HepG2 (cell line): ENCODE results near the gene ADAMTS13. TPM values are rescaled to one million over a fixed set of nuclear protein-coding genes. Genes with fewer than 3 reads are reported as not detected.
A peak's percentile ranks its signal among the peaks of the same experiment; 100 is the strongest.

Experiments used
- AGO2 ChIP-seq: fragments of 200-400 bp; formaldehyde crosslinking; optimal IDR thresholded peaks from 2 replicates; pipeline ENCODE3; 2017; ENCODE audit warnings: mild to moderate bottlenecking, low read depth, low read length, moderate library complexity
- ARNT ChIP-seq: fragments of 450-650 bp; IDR thresholded peaks from 2 replicates; pipeline ENCODE4 v1.6.1; 2017
- FOXP1 ChIP-seq, 2 experiments: fragments of 450-650 bp in 1 of 2; IDR thresholded peaks; 2 replicates each; pipeline ENCODE4 v1.6.1; 2017 to 2018; ENCODE audit warnings: antibody characterized with exemption in 1 of 2
- GATAD1 ChIP-seq: IDR thresholded peaks from 2 replicates; pipeline ENCODE4 v1.6.1; 2016; ENCODE audit warnings: missing genetic modification reagents, missing compliant biosample characterization
- HNF4G ChIP-seq, 2 experiments: sonication (generic) in 1 of 2; formaldehyde crosslinking in 1 of 2; IDR thresholded peaks; 2 replicates each; pipeline versions ENCODE4 v1.4.0 to v1.6.1; 2011 to 2020; ENCODE audit warnings: borderline replicate concordance in 2 of 2, low read depth in 2 of 2, mild to moderate bottlenecking in 2 of 2, low read length in 1 of 2, missing genetic modification reagents in 1 of 2, moderate library complexity in 1 of 2
- NFE2L1 ChIP-seq: sonication (generic); formaldehyde crosslinking; IDR thresholded peaks from 2 replicates; pipeline ENCODE4 v1.4.0; 2020; ENCODE audit warnings: missing genetic modification reagents, mild to moderate bottlenecking, borderline replicate concordance
- NRL ChIP-seq: sonication (generic); formaldehyde crosslinking; IDR thresholded peaks from 2 replicates; pipeline ENCODE4 v1.5.0; 2020; ENCODE audit warnings: missing genetic modification reagents, mild to moderate bottlenecking, moderate library complexity, borderline replicate concordance
- PITX1 ChIP-seq: sonication (generic); formaldehyde crosslinking; IDR thresholded peaks from 2 replicates; pipeline ENCODE4 v1.5.1; 2020; ENCODE audit warnings: mild to moderate bottlenecking, missing genetic modification reagents
- RAD21 ChIP-seq: fragments of 450-650 bp; formaldehyde crosslinking; IDR thresholded peaks from 2 replicates; pipeline ENCODE4 v1.5.0; 2020; ENCODE audit warnings: mild to moderate bottlenecking
- RBAK ChIP-seq: sonication (generic); formaldehyde crosslinking; IDR thresholded peaks from 2 replicates; pipeline ENCODE4 v1.5.1; 2020; ENCODE audit warnings: mild to moderate bottlenecking, missing genetic modification reagents
- SMAD3 ChIP-seq: sonication (generic); formaldehyde crosslinking; IDR thresholded peaks from 2 replicates; pipeline ENCODE4 v1.4.0; 2020; ENCODE audit warnings: missing genetic modification reagents
- SMARCC2 ChIP-seq: fragments of 450-650 bp; IDR thresholded peaks from 2 replicates; pipeline ENCODE4 v1.6.1; 2017; ENCODE audit warnings: antibody characterized with exemption, mild to moderate bottlenecking
- STAT5B ChIP-seq: sonication (generic); formaldehyde crosslinking; IDR thresholded peaks from 2 replicates; pipeline ENCODE4 v1.4.0; 2020; ENCODE audit warnings: missing genetic modification reagents
- TFAP4 ChIP-seq: sonication (generic); IDR thresholded peaks from 2 replicates; pipeline ENCODE4 v1.6.1; 2016; ENCODE audit warnings: low read depth, borderline replicate concordance
- TRIM24 ChIP-seq: sonication (generic); formaldehyde crosslinking; IDR thresholded peaks from 2 replicates; pipeline ENCODE4 v1.8.0; 2022; ENCODE audit warnings: mild to moderate bottlenecking, missing genetic modification reagents
- WIZ ChIP-seq: sonication (generic); formaldehyde crosslinking; IDR thresholded peaks from 2 replicates; pipeline ENCODE4 v1.5.1; 2020; ENCODE audit warnings: mild to moderate bottlenecking, missing genetic modification reagents
- ZBTB3 ChIP-seq: sonication (generic); formaldehyde crosslinking; IDR thresholded peaks from 2 replicates; pipeline ENCODE4 v1.4.0; 2020; ENCODE audit warnings: low read depth, mild to moderate bottlenecking, moderate library complexity, missing genetic modification reagents, borderline replicate concordance
- ZBTB43 ChIP-seq: sonication (generic); formaldehyde crosslinking; conservative IDR thresholded peaks from 2 replicates; pipeline ENCODE4 v1.4.0; 2020; ENCODE audit warnings: missing genetic modification reagents
- ZKSCAN1 ChIP-seq: fragments of 150-350 bp; IDR thresholded peaks from 2 replicates; pipeline ENCODE4 v1.6.1; 2014; ENCODE audit warnings: low read length
- ZNF264 ChIP-seq: sonication (generic); formaldehyde crosslinking; IDR thresholded peaks from 2 replicates; pipeline ENCODE4 v1.4.0; 2020; ENCODE audit warnings: missing genetic modification reagents
- ZNF30 ChIP-seq: sonication (generic); formaldehyde crosslinking; IDR thresholded peaks from 2 replicates; pipeline ENCODE4 v1.5.0; 2020; ENCODE audit warnings: mild to moderate bottlenecking, missing genetic modification reagents
- ZNF326 ChIP-seq: sonication (generic); formaldehyde crosslinking; IDR thresholded peaks from 2 replicates; pipeline ENCODE4 v1.4.0; 2020; ENCODE audit warnings: missing genetic modification reagents, borderline replicate concordance
- ZNF569 ChIP-seq: sonication (generic); formaldehyde crosslinking; IDR thresholded peaks from 2 replicates; pipeline ENCODE4 v1.5.0; 2020; ENCODE audit warnings: mild to moderate bottlenecking, missing genetic modification reagents, moderate library complexity, borderline replicate concordance
- ZNF772 ChIP-seq: sonication (generic); formaldehyde crosslinking; IDR thresholded peaks from 2 replicates; pipeline ENCODE4 v1.5.0; 2020; ENCODE audit warnings: mild to moderate bottlenecking, missing genetic modification reagents
- ZNF773 ChIP-seq: sonication (generic); formaldehyde crosslinking; IDR thresholded peaks from 2 replicates; pipeline ENCODE4 v1.4.0; 2020; ENCODE audit warnings: missing genetic modification reagents, borderline replicate concordance
- ZNF788 ChIP-seq: sonication (generic); formaldehyde crosslinking; IDR thresholded peaks from 2 replicates; pipeline ENCODE4 v1.5.0; 2020; ENCODE audit warnings: mild to moderate bottlenecking, missing genetic modification reagents, borderline replicate concordance
- ZSCAN20 ChIP-seq: sonication (generic); formaldehyde crosslinking; IDR thresholded peaks from 2 replicates; pipeline ENCODE4 v1.4.0; 2020; ENCODE audit warnings: missing genetic modification reagents, mild to moderate bottlenecking, borderline replicate concordance
- polyA plus RNA-seq, 8 experiments: library from polyadenylated mRNA; depleted of rRNA in 3 of 8; stranded (reverse) in 7 of 8; unstranded in 1 of 8; fragments of >200 nt; fragmentation: Illumina TruSeq in 4 of 8; extraction: Trizol in 4 of 8; gene quantifications; 2 replicates each; pipeline versions ENCODE4 v1.2.1 to v1.2.3, GENCODE V29; 2011 to 2016; ENCODE audit warnings: low read depth in 4 of 8, missing spikeins in 1 of 8, mixed read lengths in 1 of 8; ENCODE audit not compliant: insufficient read depth in 1 of 8
- total RNA-seq, 5 experiments: library from RNA; depleted of rRNA; stranded (reverse); fragments of >200 nt; fragmentation: Illumina TruSeq; extraction: Trizol; gene quantifications; 2 replicates each; pipeline ENCODE4 v1.2.3, GENCODE V29; 2016; ENCODE audit warnings: low read depth in 1 of 5
- TF ChIP-seq, protein P1 (sequence below): sonication (generic); formaldehyde crosslinking; IDR thresholded peaks from 2 replicates; pipeline ENCODE4 v1.4.0; 2020; ENCODE audit warnings: missing genetic modification reagents

ADAMTS13 gene
- total and polyA plus RNA-seq, 2 of the 13 experiments (the other 11 are each of a cell fraction or from before 2014, with no cell fraction given), result 0.91 to 4.5 TPM

DNA sequence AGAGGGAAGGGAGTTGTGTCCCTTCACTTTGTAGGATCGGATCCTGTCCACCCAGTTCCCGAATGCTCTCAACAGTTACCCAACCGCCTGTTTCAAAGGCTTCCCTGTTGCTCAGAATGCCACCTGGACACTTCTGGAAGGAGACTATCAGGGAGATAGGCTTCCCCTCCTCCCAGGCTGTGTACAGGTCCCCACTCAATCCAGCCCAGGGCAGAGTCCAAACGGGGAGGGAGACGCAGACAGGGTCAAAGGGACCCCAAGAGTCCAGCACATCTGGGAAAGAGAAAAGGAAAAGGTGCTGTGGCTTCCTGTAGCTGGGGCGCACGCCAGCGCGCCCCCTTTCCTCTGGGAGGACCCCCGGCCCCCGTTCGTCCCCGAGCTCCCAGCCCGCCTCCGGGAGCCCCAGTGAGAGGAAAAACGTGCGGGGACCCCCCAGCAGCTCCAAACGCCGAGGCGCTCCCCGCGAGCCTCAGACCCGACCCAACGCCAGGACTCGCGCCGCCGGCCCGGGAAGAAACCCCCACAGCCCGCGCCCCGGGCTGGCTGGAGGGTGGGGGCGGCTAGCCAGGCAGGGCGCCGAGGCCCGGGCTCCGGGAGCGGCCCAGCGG, 46.9 kb upstream of the ADAMTS13 start (continued):
- TF ChIP-seq WIZ (CRISPR knock-in tag) (no peak), PITX1 (CRISPR knock-in tag) (no peak), RAD21 (CRISPR knock-in tag) (no peak), AGO2 (peak; percentile 80), ZBTB3 (CRISPR knock-in tag) (no peak), ZNF772 (0 out of 2 replicates have a peak, but pooled peaks have one; percentile 27), ZNF30 (CRISPR knock-in tag) (no peak), ZNF326 (no peak), NFE2L1 (CRISPR knock-in tag) (no peak), STAT5B (no peak), ZNF788 (peak; percentile 51; the same call in 1 of the 2 replicates), SMARCC2 (no peak), ZNF569 (CRISPR knock-in tag) (no peak), TRIM24 (CRISPR knock-in tag) (no peak), ZBTB43 (CRISPR knock-in tag) (peak; percentile 49; the same call in 1 of the 2 replicates), TFAP4 (peak; percentile 63; the same call in 1 of the 2 replicates), ZNF264 (0 out of 2 replicates have a peak, but pooled peaks have one; percentile 44), FOXP1 (IDR thresholded peaks at IDR 0.05) (no peak), FOXP1 (CRISPR knock-in tag; IDR thresholded peaks at IDR 0.05) (no peak), RBAK (CRISPR knock-in tag) (no peak), NRL (no peak), GATAD1 (peak; percentile 51), ZKSCAN1 (no peak), ZSCAN20 (CRISPR knock-in tag) (no peak), HNF4G (IDR thresholded peaks at IDR 0.05; ENCODE audit: borderline replicate concordance, low read depth, low read length) (peak; percentile 86), HNF4G (CRISPR knock-in tag; IDR thresholded peaks at IDR 0.05; ENCODE audit: borderline replicate concordance, low read depth) (no peak), ARNT (no peak), ZNF773 (CRISPR knock-in tag) (0 out of 2 replicates have a peak, but pooled peaks have one; percentile 25), SMAD3 (CRISPR knock-in tag) (no peak)
- TF ChIP-seq, protein P1, sequence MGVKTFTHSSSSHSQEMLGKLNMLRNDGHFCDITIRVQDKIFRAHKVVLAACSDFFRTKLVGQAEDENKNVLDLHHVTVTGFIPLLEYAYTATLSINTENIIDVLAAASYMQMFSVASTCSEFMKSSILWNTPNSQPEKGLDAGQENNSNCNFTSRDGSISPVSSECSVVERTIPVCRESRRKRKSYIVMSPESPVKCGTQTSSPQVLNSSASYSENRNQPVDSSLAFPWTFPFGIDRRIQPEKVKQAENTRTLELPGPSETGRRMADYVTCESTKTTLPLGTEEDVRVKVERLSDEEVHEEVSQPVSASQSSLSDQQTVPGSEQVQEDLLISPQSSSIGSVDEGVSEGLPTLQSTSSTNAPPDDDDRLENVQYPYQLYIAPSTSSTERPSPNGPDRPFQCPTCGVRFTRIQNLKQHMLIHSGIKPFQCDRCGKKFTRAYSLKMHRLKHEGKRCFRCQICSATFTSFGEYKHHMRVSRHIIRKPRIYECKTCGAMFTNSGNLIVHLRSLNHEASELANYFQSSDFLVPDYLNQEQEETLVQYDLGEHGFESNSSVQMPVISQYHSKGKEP (CRISPR knock-in tag), result no peak
